Suprapubic skin (tissue), 4 donors: ENCODE results near the gene EEA1. TPM values are rescaled to one million over a fixed set of nuclear protein-coding genes. Genes with fewer than 3 reads are reported as not detected.

Source experiments
- DNase-seq, 2 donors: peaks; one replicate each; pipeline ENCODE4 v3.0.0-alpha.2; 2019; ENCODE audit warnings: low spot score in 2 of 2
- H3K27ac ChIP-seq: fragments of 200-600 bp; sonication (generic); one replicate; pipeline ENCODE4 v1.5.1; 2019
- H3K27me3 ChIP-seq: fragments of 200-600 bp; sonication (generic); one replicate; pipeline ENCODE4 v1.5.1; 2019
- H3K36me3 ChIP-seq: fragments of 200-600 bp; sonication (generic); one replicate; pipeline ENCODE4 v1.5.1; 2019
- H3K4me1 ChIP-seq: fragments of 200-600 bp; sonication (generic); one replicate; pipeline ENCODE4 v1.5.1; 2019
- H3K4me3 ChIP-seq: fragments of 200-600 bp; sonication (generic); one replicate; pipeline ENCODE4 v1.5.1; 2019; ENCODE audit warnings: mild to moderate bottlenecking
- H3K9me3 ChIP-seq: fragments of 200-600 bp; sonication (generic); one replicate; pipeline ENCODE4 v1.5.1; 2019
- EP300 ChIP-seq: sonication (generic); formaldehyde crosslinking; IDR thresholded peaks from one replicate; pipeline ENCODE4 v1.6.1; 2017; ENCODE audit warnings: antibody characterized with exemption
- POLR2A ChIP-seq, 2 donors: fragments of 450-650 bp; IDR thresholded peaks; one replicate each; pipeline ENCODE4 v1.6.1; 2017; ENCODE audit warnings: antibody characterized with exemption in 2 of 2, mild to moderate bottlenecking in 2 of 2, moderate library complexity in 2 of 2
- POLR2AphosphoS5 ChIP-seq, 3 donors: sonication (generic); formaldehyde crosslinking; IDR thresholded peaks; one replicate each; pipeline ENCODE4 v1.6.1; 2017; ENCODE audit warnings: antibody characterized with exemption in 3 of 3
- WGBS: methylation state at CpG from one replicate; pipeline ENCODE4 v1.1.5; 2018; 5-methylcytosine and 5-hydroxymethylcytosine counted together
- total RNA-seq, 4 donors: library from RNA; depleted of rRNA; stranded (reverse); fragments of >200 nt; gene quantifications; one replicate each; pipeline ENCODE4 v1.1.0, GENCODE V29; 2016
- TF ChIP-seq, protein P1 (sequence below), 2 donors: fragments of 200-600 bp in 1 of 2; fragments of 450-650 bp in 1 of 2; sonication (generic) in 1 of 2; IDR thresholded peaks; one replicate each; pipeline ENCODE4 v1.5.1; 2016 to 2019; ENCODE audit warnings: antibody characterized with exemption in 2 of 2, mild to moderate bottlenecking in 1 of 2, moderate library complexity in 1 of 2

Gene EEA1
- total RNA-seq, 4 donors from 2014 or later = 17.9 to 55.0 (median 23.2) TPM

DNA sequence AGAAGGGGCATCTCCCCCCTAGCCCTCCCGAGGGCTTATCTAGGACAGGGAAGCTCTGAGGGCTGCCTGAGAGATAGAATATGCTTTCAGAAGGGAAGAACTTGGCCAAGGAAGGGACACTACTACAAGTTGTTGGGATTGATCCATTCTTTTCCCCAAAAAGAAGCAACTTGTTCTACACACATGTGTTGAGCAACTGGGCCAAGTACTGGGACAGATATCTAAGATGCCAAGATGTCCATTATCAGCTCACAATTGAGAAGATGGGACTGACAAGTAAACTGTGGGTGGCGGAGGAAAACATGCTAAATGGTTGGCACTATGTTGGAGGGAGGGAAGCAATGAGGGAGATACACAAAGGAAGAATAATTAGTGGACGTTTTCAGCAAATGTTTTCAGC, 195.4 kb downstream of the EEA1 start:
- no peaks in the 10 kb centered on the region for H3K9me3 ChIP-seq
- no peak overlapping the region for H3K4me3 ChIP-seq
- no peaks in the 10 kb centered on the region for H3K27me3 ChIP-seq
- DNase-seq = no peak
- no peak for TF ChIP-seq POLR2AphosphoS5 (IDR thresholded peaks at IDR 0.05)
- TF ChIP-seq POLR2A (IDR thresholded peaks at IDR 0.05) = no peak
- TF ChIP-seq EP300 = no peak
- TF ChIP-seq, protein P1, sequence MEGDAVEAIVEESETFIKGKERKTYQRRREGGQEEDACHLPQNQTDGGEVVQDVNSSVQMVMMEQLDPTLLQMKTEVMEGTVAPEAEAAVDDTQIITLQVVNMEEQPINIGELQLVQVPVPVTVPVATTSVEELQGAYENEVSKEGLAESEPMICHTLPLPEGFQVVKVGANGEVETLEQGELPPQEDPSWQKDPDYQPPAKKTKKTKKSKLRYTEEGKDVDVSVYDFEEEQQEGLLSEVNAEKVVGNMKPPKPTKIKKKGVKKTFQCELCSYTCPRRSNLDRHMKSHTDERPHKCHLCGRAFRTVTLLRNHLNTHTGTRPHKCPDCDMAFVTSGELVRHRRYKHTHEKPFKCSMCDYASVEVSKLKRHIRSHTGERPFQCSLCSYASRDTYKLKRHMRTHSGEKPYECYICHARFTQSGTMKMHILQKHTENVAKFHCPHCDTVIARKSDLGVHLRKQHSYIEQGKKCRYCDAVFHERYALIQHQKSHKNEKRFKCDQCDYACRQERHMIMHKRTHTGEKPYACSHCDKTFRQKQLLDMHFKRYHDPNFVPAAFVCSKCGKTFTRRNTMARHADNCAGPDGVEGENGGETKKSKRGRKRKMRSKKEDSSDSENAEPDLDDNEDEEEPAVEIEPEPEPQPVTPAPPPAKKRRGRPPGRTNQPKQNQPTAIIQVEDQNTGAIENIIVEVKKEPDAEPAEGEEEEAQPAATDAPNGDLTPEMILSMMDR (IDR thresholded peaks at IDR 0.05) = no peak
- 70% methylated on average over 3 of the region's 3 CpGs for WGBS
- peaks cover 25% of the 10 kb centered on the region for H3K4me1 ChIP-seq
- H3K36me3 ChIP-seq = no peaks in the 10 kb centered on the region
- H3K27ac ChIP-seq = no peak overlapping the region

DNA sequence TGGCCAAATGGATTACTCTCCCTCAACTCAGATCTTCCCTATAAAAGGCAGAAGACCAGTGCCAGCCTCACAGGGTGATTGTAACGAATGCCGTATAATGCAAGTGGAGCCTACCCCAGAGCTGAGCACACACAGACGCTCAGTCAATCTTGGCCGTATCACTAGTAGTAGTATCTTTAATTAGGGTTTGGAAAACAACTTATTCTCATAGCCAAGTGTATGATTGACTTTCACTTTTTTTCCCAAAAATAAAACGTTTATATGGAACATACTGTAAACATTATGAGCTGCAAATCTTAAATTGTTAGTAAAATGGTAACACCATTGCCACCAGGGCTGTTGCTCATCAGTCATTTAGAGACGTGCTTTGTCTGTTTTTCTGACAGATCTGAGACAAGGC, 195.9 kb downstream of the EEA1 start:
- Histone ChIP-seq H3K4me1 (peaks cover 25% of the 10 kb centered on the region), H3K9me3 (no peaks in the 10 kb centered on the region), H3K4me3 (no peak overlapping the region), H3K36me3 (no peaks in the 10 kb centered on the region), H3K27me3 (no peaks in the 10 kb centered on the region), H3K27ac (no peak overlapping the region)
- no peak for DNase-seq
- TF ChIP-seq EP300 (no peak), POLR2AphosphoS5 (IDR thresholded peaks at IDR 0.05) (no peak), POLR2A (IDR thresholded peaks at IDR 0.05) (no peak)
- TF ChIP-seq, protein P1 (IDR thresholded peaks at IDR 0.05) = no peak
- WGBS = 82% methylated on average over 6 of the region's 6 CpGs

DNA sequence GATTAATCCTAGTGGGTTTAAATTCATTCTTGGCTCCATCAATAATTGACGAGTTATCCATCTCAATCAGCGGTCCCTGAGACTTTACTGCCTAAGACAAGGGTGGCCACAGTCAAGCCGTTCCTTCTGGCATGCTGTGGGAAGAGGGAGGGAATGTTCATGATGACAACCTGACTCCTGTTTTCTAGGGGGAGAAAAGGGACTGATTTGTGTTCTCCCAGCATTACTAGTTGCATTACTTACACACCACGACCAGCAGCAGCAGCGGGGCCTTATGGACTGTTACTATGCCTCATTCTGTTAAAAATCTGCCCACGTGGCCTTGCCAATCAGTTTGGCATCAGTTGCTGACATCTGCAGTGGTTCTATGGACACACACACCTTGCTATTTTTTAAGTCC, 196.4 kb downstream of the EEA1 start:
- Histone ChIP-seq H3K27ac (no peak overlapping the region), H3K4me3 (no peak overlapping the region), H3K4me1 (peaks cover 25% of the 10 kb centered on the region), H3K36me3 (no peaks in the 10 kb centered on the region), H3K9me3 (no peaks in the 10 kb centered on the region), H3K27me3 (no peaks in the 10 kb centered on the region)
- no peak for DNase-seq
- 60% methylated on average over 6 of the region's 6 CpGs for WGBS
- TF ChIP-seq POLR2A (IDR thresholded peaks at IDR 0.05) (no peak), POLR2AphosphoS5 (IDR thresholded peaks at IDR 0.05) (no peak), EP300 (no peak)
- TF ChIP-seq, protein P1 (IDR thresholded peaks at IDR 0.05) = no peak

DNA sequence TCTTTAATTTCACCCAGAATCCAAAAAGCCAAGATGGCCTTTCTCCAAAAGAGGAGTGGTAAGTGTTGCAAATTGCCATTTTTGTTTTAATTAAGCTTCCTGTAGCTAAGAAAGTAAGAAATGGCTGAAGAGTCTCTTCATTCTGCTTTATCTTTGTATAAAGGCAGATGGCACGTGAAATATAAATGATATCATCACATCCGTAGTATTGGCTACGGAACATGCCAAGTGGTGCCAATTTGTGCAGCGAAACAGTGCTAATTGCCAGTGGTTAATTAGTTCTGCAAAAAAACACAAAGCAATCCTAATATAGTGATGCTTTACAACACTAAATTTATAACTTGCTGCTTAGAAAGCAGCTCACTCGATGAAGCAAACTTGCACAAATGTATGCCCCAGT, 196.9 kb downstream of the EEA1 start:
- 53% methylated on average over 5 of the region's 5 CpGs for WGBS
- no peak for TF ChIP-seq EP300
- TF ChIP-seq POLR2A (IDR thresholded peaks at IDR 0.05) = no peak
- TF ChIP-seq, protein P1 (IDR thresholded peaks at IDR 0.05) = no peak
- H3K4me1 ChIP-seq = peaks cover 25% of the 10 kb centered on the region

DNA sequence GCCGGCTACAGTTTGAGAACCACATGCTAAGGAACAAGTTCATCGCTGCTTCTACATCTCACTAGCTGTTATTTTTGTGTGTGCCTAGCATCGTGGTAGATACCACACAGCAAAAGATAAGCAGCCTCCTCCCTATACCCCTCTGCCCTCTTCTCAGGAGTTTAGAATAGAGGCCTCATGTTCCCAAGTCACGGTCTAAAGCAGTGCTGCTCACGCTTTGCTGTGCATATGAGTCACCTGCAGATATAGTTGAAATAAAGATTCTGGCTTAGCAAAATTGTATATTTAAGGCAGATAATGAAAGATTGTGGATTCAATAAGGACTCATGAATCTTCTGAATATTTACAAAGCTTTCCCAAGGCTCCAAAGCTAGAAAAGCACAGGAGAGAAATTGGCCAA, 198.3 kb downstream of the EEA1 start:
- Histone ChIP-seq H3K36me3 (no peaks in the 10 kb centered on the region), H3K4me1 (peaks cover 23% of the 10 kb centered on the region), H3K27me3 (no peaks in the 10 kb centered on the region), H3K9me3 (no peaks in the 10 kb centered on the region), H3K4me3 (no peak overlapping the region), H3K27ac (no peak overlapping the region)
- DNase-seq = no peak
- 92% methylated on average over 5 of the region's 5 CpGs for WGBS
- TF ChIP-seq POLR2AphosphoS5 (IDR thresholded peaks at IDR 0.05) (no peak), POLR2A (IDR thresholded peaks at IDR 0.05) (no peak), EP300 (no peak)
- TF ChIP-seq, protein P1 (IDR thresholded peaks at IDR 0.05) = no peak

More for the DNA sequence above, 196.9 kb downstream of the EEA1 start:
- Histone ChIP-seq H3K9me3 (no peaks in the 10 kb centered on the region), H3K27me3 (no peaks in the 10 kb centered on the region), H3K36me3 (no peaks in the 10 kb centered on the region), H3K27ac (no peak overlapping the region), H3K4me3 (no peak overlapping the region)
- no peak for DNase-seq
